HepG2 (cell line): Measurements from ENCODE around the gene TAF1D. TPM values are rescaled to one million over a fixed set of nuclear protein-coding genes. Genes with fewer than 3 reads are reported as not detected.

Experiments
- ATAC-seq: fragments of 200-7000 bp; cut with Tn5 transposase; 3 replicates; pipeline ENCODE4 v1.9.1; 2020; ENCODE audit warnings: mild to moderate bottlenecking, moderate library complexity
- BruUV-seq: library from RNA; stranded (reverse); fragments of 400-500 nt; replicated peaks from 2 replicates; lab custom pipeline; 2021; lab: Mats Ljungman, UMichigan
- CTCF ChIA-PET: fragments of 300-600 bp; formaldehyde crosslinking; extraction: SDS; loops from one replicate; lab custom pipeline; 2021; ENCODE audit warnings: low total read pairs, inconsistent platforms, low intra/inter-chr PET ratio; lab: Yijun Ruan, JAX
- POLR2A ChIA-PET: fragments of 350-600 bp; sonication (Branson Sonifier 250); formaldehyde crosslinking; loops from one replicate; lab custom pipeline; 2020; ENCODE audit warnings: antibody characterized with exemption, inconsistent platforms; lab: Yijun Ruan, JAX
- DNase-seq: peaks from one replicate; pipeline ENCODE4 v3.0.0-alpha.2; 2015; ENCODE audit warnings: low spot score
- FAIRE-seq: peaks from 3 replicates; lab custom pipeline; 2011; peaks lifted over from hg19 to GRCh38; lab: Jason Lieb, UNC
- H2AFZ ChIP-seq: one replicate; pipeline ENCODE4 v1.6.1; 2011; ENCODE audit warnings: low read length, inconsistent platforms
- H3K27ac ChIP-seq: fragments of 300-600 bp; 3 replicates; pipeline ENCODE4 v1.8.0; 2011; ENCODE audit warnings: mixed run types, mild to moderate bottlenecking, mixed read lengths, low read length, inconsistent platforms; ENCODE audit not compliant: insufficient read depth; ENCODE audit errors: extremely low read length
- H3K27me3 ChIP-seq, 2 experiments: fragments of 200-600 bp in 1 of 2; 2 replicates in 1 of 2; 3 replicates in 1 of 2; pipeline versions ENCODE4 v1.6.0 to v1.8.0; 2011; ENCODE audit warnings: low read length in 2 of 2, mild to moderate bottlenecking in 2 of 2, moderate library complexity in 2 of 2, inconsistent platforms in 1 of 2; ENCODE audit not compliant: insufficient read depth in 2 of 2, control insufficient read depth in 1 of 2
- H3K36me3 ChIP-seq, 2 experiments: fragments of 200-600 bp in 1 of 2; replicated peaks in 1 of 2; 2 replicates in 1 of 2; 3 replicates in 1 of 2; pipeline versions ENCODE4 v1.5.1 to v1.8.0; 2011; ENCODE audit warnings: low read length in 2 of 2, inconsistent platforms in 1 of 2; ENCODE audit not compliant: insufficient read depth in 2 of 2, control insufficient read depth in 1 of 2
- H3K4me1 ChIP-seq: 2 replicates; pipeline ENCODE4 v1.5.1; 2012; ENCODE audit warnings: low read length, inconsistent platforms; ENCODE audit not compliant: insufficient read depth
- H3K4me2 ChIP-seq: 2 replicates; pipeline ENCODE4 v1.6.0; 2011; ENCODE audit warnings: low read depth, low read length, inconsistent platforms
- H3K4me3 ChIP-seq, 3 experiments: fragments of 200-600 bp in 1 of 3; sonication (generic), shearing (Covaris generic) in 1 of 3; replicated peaks in 1 of 3; 2 replicates each; pipeline ENCODE4 v1.5.1; 2011 to 2016; ENCODE audit warnings: low read length in 3 of 3, inconsistent platforms in 2 of 3, low read depth in 2 of 3, mild to moderate bottlenecking in 2 of 3, control low read depth in 1 of 3, mixed read lengths in 1 of 3; ENCODE audit not compliant: insufficient read depth in 1 of 3
- H3K79me2 ChIP-seq: one replicate; pipeline ENCODE4 v1.6.1; 2011; ENCODE audit warnings: low read length, inconsistent platforms; ENCODE audit not compliant: insufficient read depth
- H3K9ac ChIP-seq: 2 replicates; pipeline ENCODE4 v1.6.0; 2011; ENCODE audit warnings: mild to moderate bottlenecking, low read depth, low read length, inconsistent platforms; ENCODE audit not compliant: insufficient read depth
- H3K9me3 ChIP-seq: 2 replicates; pipeline ENCODE4 v1.5.1; 2012; ENCODE audit warnings: mild to moderate bottlenecking, low read length
- H4K20me1 ChIP-seq: 2 replicates; pipeline ENCODE4 v1.6.0; 2011; ENCODE audit warnings: inconsistent platforms, mild to moderate bottlenecking, low read length, moderate library complexity; ENCODE audit not compliant: insufficient read depth
- CAMTA2 ChIP-seq: sonication (generic); formaldehyde crosslinking; IDR thresholded peaks from 2 replicates; pipeline ENCODE4 v1.4.0; 2020; ENCODE audit warnings: mild to moderate bottlenecking, missing genetic modification reagents, borderline replicate concordance
- EED ChIP-seq: sonication (generic); formaldehyde crosslinking; IDR thresholded peaks from 2 replicates; pipeline ENCODE4 v1.5.0; 2020; ENCODE audit warnings: mild to moderate bottlenecking, missing genetic modification reagents
- GABPB1 ChIP-seq: IDR thresholded peaks from 2 replicates; pipeline ENCODE4 v1.6.1; 2016; ENCODE audit warnings: mild to moderate bottlenecking, missing genetic modification reagents, moderate library complexity, missing compliant biosample characterization
- KDM5A ChIP-seq: fragments of 200-600 bp; sonication (generic); IDR thresholded peaks from 2 replicates; pipeline ENCODE4 v1.7.0; 2018; ENCODE audit warnings: antibody characterized with exemption, mild to moderate bottlenecking, low read length, borderline replicate concordance
- KIAA2018 ChIP-seq: sonication (generic); formaldehyde crosslinking; IDR thresholded peaks from 2 replicates; pipeline ENCODE4 v1.5.0; 2020; ENCODE audit warnings: mild to moderate bottlenecking, missing genetic modification reagents, borderline replicate concordance
- KLF16 ChIP-seq, 2 experiments: sonication (generic) in 1 of 2; formaldehyde crosslinking in 1 of 2; IDR thresholded peaks; 2 replicates each; pipeline versions ENCODE4 v1.6.1 to v1.8.0; 2016 to 2023; ENCODE audit warnings: missing genetic modification reagents in 2 of 2, missing compliant biosample characterization in 1 of 2
- NR2F1 ChIP-seq, 2 experiments: fragments of 450-650 bp in 1 of 2; formaldehyde crosslinking in 1 of 2; IDR thresholded peaks; 2 replicates each; pipeline versions ENCODE4 v1.5.0 to v1.6.1; 2016 to 2020; ENCODE audit warnings: mild to moderate bottlenecking in 1 of 2, missing compliant biosample characterization in 1 of 2, missing genetic modification reagents in 1 of 2, moderate library complexity in 1 of 2
- ZNF362 ChIP-seq: sonication (generic); formaldehyde crosslinking; IDR thresholded peaks from 2 replicates; pipeline ENCODE4 v1.4.0; 2020; ENCODE audit warnings: missing genetic modification reagents, mild to moderate bottlenecking, borderline replicate concordance
- ZNF572 ChIP-seq: sonication (generic); formaldehyde crosslinking; IDR thresholded peaks from 2 replicates; pipeline ENCODE4 v1.5.1; 2020; ENCODE audit warnings: mild to moderate bottlenecking, missing genetic modification reagents
- ZNF703 ChIP-seq: sonication (generic); formaldehyde crosslinking; IDR thresholded peaks from 2 replicates; pipeline ENCODE4 v1.5.1; 2020; ENCODE audit warnings: missing genetic modification reagents, mild to moderate bottlenecking, moderate library complexity, borderline replicate concordance
- WGBS: methylation state at CpG from one replicate; pipeline ENCODE4 v1.1.6; 2017; ENCODE audit warnings: low lambda C conversion rate; 5-methylcytosine and 5-hydroxymethylcytosine counted together
- in situ Hi-C: cut with HindIII; loops from 2 replicates; pipeline ENCODE4 v1.10.0; 2017; ENCODE audit warnings: low pct_unique_long_range_greater_than_20kb; ENCODE audit not compliant: extremely low pct_ligation_motif_present
- intact Hi-C: fragments of 100-400 bp; cut with micrococcal nuclease; formaldehyde crosslinking; loops from one replicate; pipeline ENCODE4 v1.10.0; 2022; ENCODE audit not compliant: unreplicated experiment
- polyA plus RNA-seq, 8 experiments: library from polyadenylated mRNA; depleted of rRNA in 3 of 8; stranded (reverse) in 7 of 8; unstranded in 1 of 8; fragments of >200 nt; fragmentation: Illumina TruSeq in 4 of 8; extraction: Trizol in 4 of 8; gene quantifications; 2 replicates each; pipeline versions ENCODE4 v1.2.1 to v1.2.3, GENCODE V29; 2011 to 2016; ENCODE audit warnings: low read depth in 4 of 8, missing spikeins in 1 of 8, mixed read lengths in 1 of 8; ENCODE audit not compliant: insufficient read depth in 1 of 8
- total RNA-seq, 5 experiments: library from RNA; depleted of rRNA; stranded (reverse); fragments of >200 nt; fragmentation: Illumina TruSeq; extraction: Trizol; gene quantifications; 2 replicates each; pipeline ENCODE4 v1.2.3, GENCODE V29; 2016; ENCODE audit warnings: low read depth in 1 of 5

TAF1D gene
- total and polyA plus RNA-seq, 2 of the 13 experiments (the other 11 are each of a cell fraction or from before 2014, with no cell fraction given), result 132 to 207 TPM

- no peak for TF ChIP-seq ZNF362 (CRISPR knock-in tag)
- TF ChIP-seq KDM5A, result peak; percentile 40; the same call in 1 of the 2 replicates
These were observed 43.7 kb upstream of the TAF1D start (continued) for GRCh38 chr11:93784935-93785360.

GRCh38 chr11:93784145-93784934 is 43.0 kb upstream of the TAF1D start, which contains the start of gene MED17:
Gene MED17, plus strand, starts transcription at chr11:93784282. Its CDS starts 232 bp downstream, at chr11:93784514.
- H3K4me3 ChIP-seq, result peak within 1 kb of the TSS; percentile 85 to 93 (median 93)
- H3K79me2 ChIP-seq, result peaks cover 54% of the 10 kb centered on the region
- TSS peak; percentile 69 for BruUV-seq
- DNase-seq (peak; percentile 89), ATAC-seq (peak; percentile 99), FAIRE-seq (peak; percentile 21)
- intact Hi-C loops (loop anchor here (1.0 kb wide), 1 partner anchor 42 kb away; no protein-coding TSS in a partner anchor), in situ Hi-C loops (loop anchor here (5.0 kb wide), 1 partner anchor 42 kb away; the partner anchor contains the start of genes C11orf54 and TAF1D)
- 1% methylated on average over 33 of the region's 72 CpGs for WGBS
- H2AFZ ChIP-seq, result peak within 1 kb of the TSS; percentile 71
- peaks cover 32% of the 10 kb centered on the region for H3K4me1 ChIP-seq
- H3K9me3 ChIP-seq, result no peaks in the 10 kb centered on the region
- H3K9ac ChIP-seq, result peak within 1 kb of the TSS; percentile 91
- ChIA-PET CTCF (no interaction called here), POLR2A (interaction anchor here (0.7 to 1.7 kb wide), 26 partner anchors 8 to 345 kb away, joined by 3 to 114 read pairs (median 4); partner anchors contain the start of genes C11orf54, CEP295, PANX1 and TAF1D)
- peak within 1 kb of the TSS; percentile 90 for H3K27ac ChIP-seq
- H4K20me1 ChIP-seq, result peaks cover 35% of the 10 kb centered on the region
- H3K36me3 ChIP-seq, result peaks cover 2 to 13% of the 10 kb centered on the region in 2 experiments; a peak in 4 of 5 replicates
- no peaks in the 10 kb centered on the region; a peak in 1 of 5 replicates for H3K27me3 ChIP-seq
- H3K4me2 ChIP-seq, result peak within 1 kb of the TSS; percentile 84
- TF ChIP-seq ZNF703 (CRISPR knock-in tag), result 0 out of 2 replicates have a peak, but pooled peaks have one; percentile 24
- peak; percentile 93 for TF ChIP-seq GABPB1 (CRISPR knock-in tag)
- no peak; the same call in 1 of the 2 replicates for TF ChIP-seq ZNF572 (CRISPR knock-in tag)
- 0 out of 2 replicates have a peak, but pooled peaks have one; percentile 44 for TF ChIP-seq CAMTA2 (CRISPR knock-in tag)
- TF ChIP-seq NR2F1 (CRISPR knock-in tag; IDR thresholded peaks at IDR 0.05), result no peak
- TF ChIP-seq EED (CRISPR knock-in tag), result peak; percentile 67; the same call in 1 of the 2 replicates
- peak; percentile 54 to 75; a peak in 2 of 4 replicates for TF ChIP-seq KLF16 (CRISPR knock-in tag; IDR thresholded peaks at IDR 0.05)
- peak; percentile 50; the same call in 1 of the 2 replicates for TF ChIP-seq KIAA2018 (CRISPR knock-in tag)
